Liver (tissue), 3 donors: Measurements from ENCODE around the gene PASK.

Experiments
- CTCF ChIP-seq: fragments of 150-350 bp; IDR thresholded peaks from 2 replicates; pipeline ENCODE4 v1.5.1; 2017; ENCODE audit warnings: improper control_type of control experiment, low read depth, low read length; ENCODE audit not compliant: missing input control
- EGR1 ChIP-seq, 2 donors: IDR thresholded peaks; 2 replicates each; pipeline ENCODE4 v1.6.1; 2016 to 2018; ENCODE audit warnings: antibody characterized with exemption in 2 of 2, low read depth in 2 of 2
- RAD21 ChIP-seq, 2 donors: IDR thresholded peaks; 2 replicates each; pipeline ENCODE4 v1.6.1; 2016; ENCODE audit warnings: antibody characterized with exemption in 2 of 2, mild to moderate bottlenecking in 2 of 2
- donor health status: healthy.
- donor health status: healthy.

- TF ChIP-seq CTCF (no peak), RAD21 (IDR thresholded peaks at IDR 0.05) (no peak), EGR1 (IDR thresholded peaks at IDR 0.05; ENCODE audit: low read depth in 2 of 2) (no peak)
Measured at GRCh38 chr2:241147336-241147735, 1.9 kb downstream of the PASK start.
